A549 treated with ZK216348 at 1 μM for 4 hours (cell line): Measurements from ENCODE around the gene PDLIM4. TPM values are rescaled to one million over a fixed set of nuclear protein-coding genes. Genes with fewer than 3 reads are reported as not detected.

ENCODE experiments used
- total RNA-seq: library from RNA; stranded (reverse); fragments of 200-300 nt; extraction: Qiagen RNA extraction; gene quantifications from 5 replicates; pipeline ENCODE4 v1.2.3, GENCODE V29; 2022; ENCODE audit warnings: low read depth

PDLIM4 gene
- 0.47 to 1.2 TPM (median 0.63 TPM) in 5 replicates for total RNA-seq

GRCh38 chr5:132257131-132258101 lies at the start of gene PDLIM4:
TSS of gene PDLIM4 (plus strand) at chr5:132257696. CDS start at chr5:132257735, 39 bp downstream.

GRCh38 chr5:132227485-132228240 lies 29.8 kb upstream of the PDLIM4 start, which contains the start of gene P4HA2:
TSS of gene P4HA2 (minus strand) at chr5:132227853. CDS start at chr5:132218626, 9,227 bp downstream.

GRCh38 chr5:132293992-132294727 lies 36.7 kb downstream of the PDLIM4 start, which contains the start of gene SLC22A4:
TSS of gene SLC22A4 (plus strand) at chr5:132294394. CDS start at chr5:132294617, 223 bp downstream.

Other genes starting within 250 kb of the PDLIM4 start
- gene ACSL6, start 246.0 kb upstream of the PDLIM4 start, total RNA-seq = 0.06 TPM in 1 of 5 replicates, not detected in the others
- not detected in 5 replicates for gene IL3, start 197.0 kb upstream of the PDLIM4 start, total RNA-seq
- 0.20 to 0.56 TPM (median 0.36 TPM) in 3 of 5 replicates, not detected in the others for gene CSF2, start 183.9 kb upstream of the PDLIM4 start, total RNA-seq
- gene P4HA2, start 29.8 kb upstream of the PDLIM4 start, total RNA-seq = 40.8 to 52.0 TPM (median 44.3 TPM) in 5 replicates
- 2.9 to 5.7 TPM (median 4.5 TPM) in 5 replicates for gene SLC22A4, start 36.7 kb downstream of the PDLIM4 start, total RNA-seq
- gene SLC22A5, start 112.0 kb downstream of the PDLIM4 start, total RNA-seq = 32.8 to 41.0 TPM (median 38.3 TPM) in 5 replicates
- 24.7 to 35.2 TPM (median 33.1 TPM) in 5 replicates for gene IRF1, start 233.1 kb downstream of the PDLIM4 start, total RNA-seq